Natural killer cell (primary cell): ENCODE measurements around the gene CCNDBP1. TPM values are rescaled to one million over a fixed set of nuclear protein-coding genes. Genes with fewer than 3 reads are reported as not detected.

Experiments
- ATAC-seq, 3 donors: fragments of 150-1000 bp in 2 of 3; fragments of 200-7000 bp in 1 of 3; cut with Tn5 transposase; 1 replicate in 1 of 3; 2 replicates in 2 of 3; pipeline ENCODE4 v1.10.0; 2021; ENCODE audit warnings: mild to moderate bottlenecking in 2 of 3, moderate library complexity in 2 of 3
- DNase-seq, 2 donors: peaks; one replicate each; pipeline versions ENCODE4 v3.0.0 to v3.0.0-alpha.2; 2013 to 2021; ENCODE audit warnings: mixed read lengths in 1 of 2
- H3K27ac ChIP-seq: one replicate; pipeline ENCODE4 v1.5.1; 2013; ENCODE audit warnings: mild to moderate bottlenecking, low read length
- H3K27me3 ChIP-seq: one replicate; pipeline ENCODE4 v1.6.1; 2013; ENCODE audit warnings: low read length; ENCODE audit not compliant: control insufficient read depth, insufficient read depth
- H3K36me3 ChIP-seq: one replicate; pipeline ENCODE4 v1.6.1; 2013; ENCODE audit warnings: low read length; ENCODE audit not compliant: control insufficient read depth, insufficient read depth
- H3K4me1 ChIP-seq: one replicate; pipeline ENCODE4 v1.6.1; 2013; ENCODE audit warnings: low read length; ENCODE audit not compliant: control insufficient read depth, insufficient read depth
- H3K4me3 ChIP-seq: one replicate; pipeline ENCODE4 v1.5.1; 2013; ENCODE audit warnings: low read length
- H3K9me3 ChIP-seq: one replicate; pipeline ENCODE4 v1.6.1; 2013; ENCODE audit warnings: low read length; ENCODE audit not compliant: control insufficient read depth, insufficient read depth
- H3K27ac Mint-ChIP-seq, 2 donors: one replicate each; pipeline ENCODE4 v1.8.0; 2022; ENCODE audit warnings: mild to moderate bottlenecking in 2 of 2, mixed read lengths in 2 of 2, moderate library complexity in 1 of 2
- H3K27me3 Mint-ChIP-seq, 2 donors: one replicate each; pipeline ENCODE4 v1.8.0; 2022; ENCODE audit warnings: low read depth in 2 of 2, mixed read lengths in 2 of 2
- H3K36me3 Mint-ChIP-seq: one replicate; pipeline ENCODE4 v1.8.0; 2022; ENCODE audit warnings: mixed read lengths
- H3K4me1 Mint-ChIP-seq, 2 donors: one replicate each; pipeline ENCODE4 v1.8.0; 2022; ENCODE audit warnings: mixed read lengths in 2 of 2
- H3K4me3 Mint-ChIP-seq: one replicate; pipeline ENCODE4 v1.8.0; 2022; ENCODE audit warnings: mild to moderate bottlenecking, moderate library complexity, mixed read lengths
- H3K9me3 Mint-ChIP-seq, 2 donors: one replicate each; pipeline ENCODE4 v1.8.0; 2022; ENCODE audit warnings: mixed read lengths in 2 of 2
- CTCF ChIP-seq: fragments of 200-600 bp; IDR thresholded peaks from one replicate; pipeline ENCODE4 v1.8.0; 2022; ENCODE audit warnings: antibody characterized with exemption
- WGBS: methylation state at CpG from one replicate; pipeline ENCODE4 v1.1.7; 2013; ENCODE audit warnings: missing lambda C conversion rate; ENCODE audit not compliant: insufficient coverage; 5-methylcytosine and 5-hydroxymethylcytosine counted together
- intact Hi-C: fragments of 100-400 bp; cut with micrococcal nuclease; formaldehyde crosslinking; loops from one replicate; pipeline ENCODE4 v1.14.2; 2022
- total RNA-seq, 4 donors: library from RNA; stranded (reverse); fragments of 120-200 nt in 1 of 4; gene quantifications; one replicate each; pipeline versions ENCODE4 v1.2.3 to v1.2.4, GENCODE V29; 2013 to 2022

The CCNDBP1 gene
- total RNA-seq, 3 donors from 2014 or later (not counting 1 experiment from before 2014, with no cell fraction given): 120 to 150 (median 129) TPM

DNA sequence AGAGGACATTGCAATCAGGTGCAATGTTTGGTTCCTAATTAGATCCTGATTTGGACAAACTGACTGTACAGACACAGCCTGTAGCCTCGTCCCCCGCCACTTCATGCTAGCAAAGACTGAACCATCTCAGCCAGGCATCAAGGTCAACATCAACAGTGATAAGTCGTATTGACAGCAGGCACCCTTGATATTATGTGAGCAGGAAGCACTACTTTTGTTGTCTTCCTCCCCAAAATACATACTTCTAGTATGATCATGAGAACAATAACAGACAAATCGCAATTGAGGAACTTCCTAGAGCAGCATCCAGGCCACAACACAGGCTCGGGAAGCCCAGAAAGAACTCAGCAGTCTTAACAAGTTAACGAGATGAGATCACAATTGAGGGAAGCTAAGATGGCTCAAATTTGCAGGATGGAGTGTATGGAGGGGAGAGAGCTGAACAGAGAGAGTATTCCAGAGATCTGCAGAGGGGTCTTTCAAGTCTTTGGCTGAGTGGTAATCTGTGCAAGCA is 61.1 kb downstream of the CCNDBP1 start:
- WGBS: 48% methylated on average over 6 of the region's 6 CpGs
- H3K9me3 Mint-ChIP-seq: no peaks in the 10 kb centered on the region
- intact Hi-C loops: no loop called here
- peaks cover 0 to 3% of the 10 kb centered on the region in 2 donors for H3K27me3 Mint-ChIP-seq
- H3K4me1 ChIP-seq: peaks cover 10% of the 10 kb centered on the region
- H3K9me3 ChIP-seq: no peaks in the 10 kb centered on the region
- no peak for ATAC-seq
- DNase-seq: no peak
- H3K4me1 Mint-ChIP-seq: peaks cover 10 to 12% of the 10 kb centered on the region in 2 donors
- no peaks in the 10 kb centered on the region for H3K27me3 ChIP-seq
- H3K36me3 ChIP-seq: no peaks in the 10 kb centered on the region
- no peak overlapping the region for H3K4me3 ChIP-seq
- TF ChIP-seq CTCF: no peak
- H3K36me3 Mint-ChIP-seq: no peaks in the 10 kb centered on the region
- H3K27ac ChIP-seq: no peak overlapping the region
- no peak overlapping the region for H3K4me3 Mint-ChIP-seq
- no peak overlapping the region for H3K27ac Mint-ChIP-seq

Other genes with a start within 250 kb of the CCNDBP1 start
- 10 to 100 TPM; 54.3 to 70.5 (median 61.4) TPM for gene UBR1, start 79.4 kb upstream of the CCNDBP1 start, total RNA-seq
- gene TMEM62, start 51.8 kb upstream of the CCNDBP1 start, total RNA-seq: 10 to 100 TPM; 39.4 to 43.8 (median 40.8) TPM
- gene EPB42, start 35.6 kb downstream of the CCNDBP1 start, total RNA-seq: not detected
- not detected for gene TGM5, start 81.5 kb downstream of the CCNDBP1 start, total RNA-seq
- not detected for gene TGM7, start 116.9 kb downstream of the CCNDBP1 start, total RNA-seq
- gene LCMT2, start 145.2 kb downstream of the CCNDBP1 start, total RNA-seq: 10 to 100 TPM in 2 of 3 donors, 1 to 10 TPM in 1; 8.0 to 12.6 (median 10.2) TPM
- gene ZSCAN29, start 185.6 kb downstream of the CCNDBP1 start, total RNA-seq: 10 to 100 TPM; 26.5 to 38.3 (median 34.2) TPM
- 10 to 100 TPM; 12.0 to 17.5 (median 15.1) TPM for gene TUBGCP4, start 185.7 kb downstream of the CCNDBP1 start, total RNA-seq